Kidney glomerular epithelial cell (primary cell): ENCODE results near the gene LMTK2.
"Not testable (repeated sequence)": the region's sequence is repeated elsewhere in the genome, so short reads cannot be mapped to it uniquely, and the experiment has no call there.

Source experiments
- DNase-seq: peaks from one replicate; lab custom pipeline; 2025; lab: John Stamatoyannopoulos, UW

Gene LMTK2

GRCh38 chr7:98105942-98106544 lies 619 bp upstream of the LMTK2 start:
- DNase-seq: no peak

- DNase-seq: no peak
Observed at GRCh38 chr7:98107313-98107721, 655 bp downstream of the LMTK2 start.

GRCh38 chr7:98110249-98111022 lies 3.8 kb downstream of the LMTK2 start:
- peak; percentile 54 for DNase-seq

GRCh38 chr7:98112077-98112476 lies 5.4 kb downstream of the LMTK2 start:
- DNase-seq: no peak

GRCh38 chr7:98115746-98116525 lies 9.3 kb downstream of the LMTK2 start:
- no peak for DNase-seq

GRCh38 chr7:98116656-98117461 lies 10.2 kb downstream of the LMTK2 start:
- DNase-seq: peak; percentile 25

GRCh38 chr7:98119256-98119918 lies 12.7 kb downstream of the LMTK2 start:
- peak; percentile 80 for DNase-seq

- DNase-seq: no peak
Observed at GRCh38 chr7:98120559-98120958, 13.9 kb downstream of the LMTK2 start.

- not testable (repeated sequence) for DNase-seq
Observed at GRCh38 chr7:98121388-98121787, 14.7 kb downstream of the LMTK2 start.

- DNase-seq: no peak
Observed at GRCh38 chr7:98123365-98123696, 16.7 kb downstream of the LMTK2 start.

GRCh38 chr7:98125759-98126158 lies 19.1 kb downstream of the LMTK2 start:
- DNase-seq: no peak

GRCh38 chr7:98126311-98127142 lies 19.9 kb downstream of the LMTK2 start:
- DNase-seq: peak; percentile 29

GRCh38 chr7:98128346-98128745 lies 21.7 kb downstream of the LMTK2 start:
- no peak for DNase-seq

GRCh38 chr7:98130959-98131358 lies 24.3 kb downstream of the LMTK2 start:
- DNase-seq: no peak

- no peak for DNase-seq
Observed at GRCh38 chr7:98133181-98133580, 26.5 kb downstream of the LMTK2 start.

GRCh38 chr7:98133621-98134303 lies 27.1 kb downstream of the LMTK2 start:
- DNase-seq: peak; percentile 70

GRCh38 chr7:98134420-98135228 lies 28.0 kb downstream of the LMTK2 start:
- DNase-seq: no peak

- no peak for DNase-seq
Observed at GRCh38 chr7:98135984-98136383, 29.3 kb downstream of the LMTK2 start.

GRCh38 chr7:98136423-98136822 lies 29.8 kb downstream of the LMTK2 start:
- DNase-seq: no peak
